MCF 10A (cell line): ENCODE data around the gene COMMD2. TPM values are rescaled to one million over a fixed set of nuclear protein-coding genes. Genes with fewer than 3 reads are reported as not detected.

Experiments used
- BruUV-seq: library from RNA; stranded (reverse); fragments of 400-500 nt; replicated peaks from 2 replicates; lab custom pipeline; 2021; lab: Mats Ljungman, UMichigan
- CTCF ChIA-PET: fragments of 300-600 bp; sonication (Branson Sonifier 250); formaldehyde crosslinking; extraction: SDS; loops from one replicate; lab custom pipeline; 2021; ENCODE audit warnings: antibody characterized with exemption, inconsistent platforms; lab: Yijun Ruan, JAX
- POLR2A ChIA-PET: fragments of 300-600, 350-650 bp; sonication (Branson Sonifier 250); formaldehyde crosslinking; extraction: SDS; loops from one replicate; lab custom pipeline; 2020; ENCODE audit warnings: antibody characterized with exemption, inconsistent platforms; lab: Yijun Ruan, JAX
- DNase-seq: peaks from one replicate; pipeline ENCODE4 v3.0.0-alpha.2; 2018; ENCODE audit not compliant: unreplicated experiment
- H3K27ac Mint-ChIP-seq: one replicate; pipeline ENCODE4 v1.8.0; 2022; ENCODE audit warnings: mild to moderate bottlenecking, low read depth, mixed read lengths; ENCODE audit not compliant: unreplicated experiment
- H3K27me3 Mint-ChIP-seq: one replicate; pipeline ENCODE4 v1.8.0; 2022; ENCODE audit warnings: mixed read lengths; ENCODE audit not compliant: insufficient read depth, unreplicated experiment
- H3K36me3 Mint-ChIP-seq: one replicate; pipeline ENCODE4 v1.8.0; 2022; ENCODE audit warnings: mild to moderate bottlenecking, moderate library complexity, mixed read lengths; ENCODE audit not compliant: insufficient read depth, unreplicated experiment
- H3K4me1 Mint-ChIP-seq: one replicate; pipeline ENCODE4 v1.8.0; 2022; ENCODE audit warnings: mixed read lengths; ENCODE audit not compliant: insufficient read depth, unreplicated experiment
- H3K4me3 Mint-ChIP-seq: one replicate; pipeline ENCODE4 v1.8.0; 2022; ENCODE audit warnings: mild to moderate bottlenecking, moderate library complexity, mixed read lengths; ENCODE audit not compliant: unreplicated experiment
- H3K9me3 Mint-ChIP-seq: one replicate; pipeline ENCODE4 v1.8.0; 2022; ENCODE audit warnings: mixed read lengths; ENCODE audit not compliant: unreplicated experiment
- intact Hi-C: fragments of 100-400 bp; cut with micrococcal nuclease; formaldehyde crosslinking; loops from 2 replicates; pipeline ENCODE4 v1.14.1; 2022
- total RNA-seq: library from RNA; stranded (reverse); gene quantifications from 2 replicates; pipeline ENCODE4 v1.2.3, GENCODE V29; 2022
- TF ChIP-seq, protein P1 (sequence below): fragments of 200-600 bp; IDR thresholded peaks from one replicate; pipeline ENCODE4 v1.8.0; 2022; ENCODE audit warnings: antibody characterized with exemption, mild to moderate bottlenecking; ENCODE audit not compliant: unreplicated experiment

The COMMD2 gene
- total RNA-seq, 1 experiment from 2014 or later: 51.2 TPM

DNA sequence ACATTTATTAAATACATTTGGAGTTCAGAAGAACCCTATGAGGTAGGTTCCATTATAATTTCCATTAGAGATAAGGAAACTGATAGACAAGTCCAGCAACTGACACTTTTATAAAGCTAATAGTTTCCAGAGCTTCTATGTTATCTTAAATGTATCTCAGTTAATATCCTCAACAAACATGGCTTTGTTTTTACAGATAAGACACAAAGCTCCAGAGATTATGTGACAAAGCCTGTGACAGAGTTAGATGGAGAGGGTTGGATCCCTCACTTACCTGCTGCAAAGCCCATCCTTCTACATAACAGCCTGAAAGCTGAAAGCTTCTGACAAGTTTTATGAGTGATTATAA, 473 bp upstream of the COMMD2 start:
- TF ChIP-seq, protein P1, sequence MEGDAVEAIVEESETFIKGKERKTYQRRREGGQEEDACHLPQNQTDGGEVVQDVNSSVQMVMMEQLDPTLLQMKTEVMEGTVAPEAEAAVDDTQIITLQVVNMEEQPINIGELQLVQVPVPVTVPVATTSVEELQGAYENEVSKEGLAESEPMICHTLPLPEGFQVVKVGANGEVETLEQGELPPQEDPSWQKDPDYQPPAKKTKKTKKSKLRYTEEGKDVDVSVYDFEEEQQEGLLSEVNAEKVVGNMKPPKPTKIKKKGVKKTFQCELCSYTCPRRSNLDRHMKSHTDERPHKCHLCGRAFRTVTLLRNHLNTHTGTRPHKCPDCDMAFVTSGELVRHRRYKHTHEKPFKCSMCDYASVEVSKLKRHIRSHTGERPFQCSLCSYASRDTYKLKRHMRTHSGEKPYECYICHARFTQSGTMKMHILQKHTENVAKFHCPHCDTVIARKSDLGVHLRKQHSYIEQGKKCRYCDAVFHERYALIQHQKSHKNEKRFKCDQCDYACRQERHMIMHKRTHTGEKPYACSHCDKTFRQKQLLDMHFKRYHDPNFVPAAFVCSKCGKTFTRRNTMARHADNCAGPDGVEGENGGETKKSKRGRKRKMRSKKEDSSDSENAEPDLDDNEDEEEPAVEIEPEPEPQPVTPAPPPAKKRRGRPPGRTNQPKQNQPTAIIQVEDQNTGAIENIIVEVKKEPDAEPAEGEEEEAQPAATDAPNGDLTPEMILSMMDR: no peak
- no peak for DNase-seq
- BruUV-seq: no TSS peak
- ChIA-PET CTCF (interaction anchor here (0.6 to 3.3 kb wide), 24 partner anchors 8 to 365 kb away, joined by 3 to 29 read pairs (median 5); partner anchors contain the start of gene WWTR1), POLR2A (interaction anchor here (0.7 to 3.5 kb wide), 23 partner anchors 8 to 394 kb away, joined by 3 to 33 read pairs (median 5); partner anchors contain the start of genes RNF13 and WWTR1)
- Mint-ChIP-seq H3K4me1 (peaks cover 3% of the 10 kb centered on the region), H3K36me3 (peaks cover 24% of the 10 kb centered on the region), H3K27me3 (no peaks in the 10 kb centered on the region), H3K9me3 (no peaks in the 10 kb centered on the region), H3K27ac (no peak overlapping the region), H3K4me3 (peak overlapping the region; percentile 84)
- intact Hi-C loops: loop anchor here (1.0 to 2.0 kb wide), 2 partner anchors 183 to 240 kb away; no protein-coding TSS in a partner anchor

DNA sequence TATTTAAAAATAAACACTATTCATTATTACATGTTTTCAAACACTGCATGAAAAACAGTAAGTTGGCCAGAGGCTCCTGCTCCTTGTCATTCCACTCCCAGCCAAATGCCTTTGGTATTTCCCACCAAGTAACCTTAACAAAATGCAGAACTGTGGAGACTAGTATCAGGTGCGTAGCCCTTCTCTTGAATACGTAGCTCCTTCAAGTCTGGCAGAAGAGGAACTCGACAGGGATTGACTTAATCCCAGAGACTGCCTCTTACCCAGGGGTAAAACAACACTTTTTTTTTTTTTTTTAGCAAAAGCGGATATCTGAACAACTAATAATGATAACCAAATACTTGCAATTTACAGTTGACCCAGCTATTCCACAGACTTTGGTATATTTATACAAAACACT, 738 bp downstream of the COMMD2 start:
- no peaks in the 10 kb centered on the region for H3K9me3 Mint-ChIP-seq
- ChIA-PET POLR2A (interaction anchor here (0.5 to 3.5 kb wide), 29 partner anchors 8 to 369 kb away, joined by 3 to 33 read pairs (median 4); partner anchors contain the start of genes ANKUB1, RNF13 and WWTR1), CTCF (interaction anchor here (0.6 to 3.3 kb wide), 21 partner anchors 9 to 632 kb away, joined by 3 to 29 read pairs (median 6); partner anchors contain the start of gene WWTR1)
- no peak for DNase-seq
- H3K36me3 Mint-ChIP-seq: peaks cover 35% of the 10 kb centered on the region
- H3K27ac Mint-ChIP-seq: peak overlapping the region; percentile 87
- peaks cover 3% of the 10 kb centered on the region for H3K4me1 Mint-ChIP-seq
- no TSS peak for BruUV-seq
- intact Hi-C loops: no loop called here
- H3K4me3 Mint-ChIP-seq: peak overlapping the region; percentile 84
- H3K27me3 Mint-ChIP-seq: no peaks in the 10 kb centered on the region
- TF ChIP-seq, protein P1: no peak

DNA sequence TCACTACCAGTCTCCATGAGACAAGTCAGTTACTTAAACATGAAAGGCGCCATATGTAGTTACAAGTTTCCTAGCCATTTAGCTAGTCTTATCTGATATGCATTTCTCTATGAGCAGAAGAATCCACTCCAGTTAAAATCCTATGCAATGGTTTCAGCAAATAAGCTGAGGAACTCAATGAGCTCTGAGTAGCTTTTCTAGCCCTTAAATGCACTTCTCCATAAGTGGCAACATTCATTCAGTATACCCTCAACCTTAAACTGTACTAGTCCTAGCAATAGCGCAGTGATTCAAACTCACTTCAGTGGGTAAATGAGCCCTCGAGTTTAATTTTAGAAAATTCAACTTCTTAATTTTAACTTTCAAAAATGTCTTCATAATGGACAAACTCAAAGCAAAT, 7.7 kb downstream of the COMMD2 start:
- no peak overlapping the region for H3K4me3 Mint-ChIP-seq
- H3K4me1 Mint-ChIP-seq: no peaks in the 10 kb centered on the region
- intact Hi-C loops: no loop called here
- no peak overlapping the region for H3K27ac Mint-ChIP-seq
- ChIA-PET POLR2A (interaction anchor here (1.2 kb wide), 1 partner anchor 8 kb away, joined by 5 read pairs; the partner anchor contains the start of gene COMMD2), CTCF (interaction anchor here (0.5 to 1.0 kb wide), 2 partner anchors 64 to 389 kb away, joined by 3 to 5 read pairs; no protein-coding TSS in a partner anchor)
- DNase-seq: no peak
- no peaks in the 10 kb centered on the region for H3K27me3 Mint-ChIP-seq
- peaks cover 41% of the 10 kb centered on the region for H3K36me3 Mint-ChIP-seq
- BruUV-seq: no TSS peak
- TF ChIP-seq, protein P1: no peak
- H3K9me3 Mint-ChIP-seq: no peaks in the 10 kb centered on the region

DNA sequence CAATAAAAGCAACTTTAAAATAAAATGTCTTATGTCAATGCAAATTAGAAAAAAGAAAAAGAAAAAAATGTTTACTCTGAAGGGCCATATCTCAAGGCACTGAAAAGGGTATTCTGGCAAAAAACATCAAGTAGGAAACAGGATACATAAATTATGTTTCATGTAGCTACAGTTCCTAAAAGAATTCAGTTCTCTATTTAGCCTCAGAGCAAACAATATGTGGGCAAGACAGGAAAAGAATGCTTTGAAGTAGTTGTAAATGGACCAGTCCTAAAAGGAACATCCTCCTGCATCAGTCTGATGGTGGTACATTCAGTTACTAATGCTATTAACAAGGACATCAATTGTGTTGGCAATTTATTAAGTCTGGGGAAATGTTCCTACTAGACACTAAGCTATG, 8.1 kb downstream of the COMMD2 start:
- ChIA-PET CTCF (interaction anchor here (1.0 kb wide), 1 partner anchor 64 kb away, joined by 5 read pairs; no protein-coding TSS in a partner anchor), POLR2A (interaction anchor here (1.2 kb wide), 1 partner anchor 8 kb away, joined by 5 read pairs; the partner anchor contains the start of gene COMMD2)
- no peaks in the 10 kb centered on the region for H3K27me3 Mint-ChIP-seq

More for the DNA sequence above, 8.1 kb downstream of the COMMD2 start:
- H3K4me1 Mint-ChIP-seq: no peaks in the 10 kb centered on the region
- DNase-seq: no peak
- H3K36me3 Mint-ChIP-seq: peaks cover 42% of the 10 kb centered on the region
- H3K9me3 Mint-ChIP-seq: no peaks in the 10 kb centered on the region
- intact Hi-C loops: no loop called here
- TF ChIP-seq, protein P1: no peak
- no peak overlapping the region for H3K27ac Mint-ChIP-seq
- BruUV-seq: no TSS peak
- H3K4me3 Mint-ChIP-seq: no peak overlapping the region
